GM21619 (cell line): ENCODE data around the gene OCEL1.
A peak's percentile ranks its signal among the peaks of the same experiment; 100 is the strongest.
"Not testable (repeated sequence)": the region's sequence is repeated elsewhere in the genome, so short reads cannot be mapped to it uniquely, and the experiment has no call there.

ENCODE experiments used
- ATAC-seq: cut with Tn5 transposase; IDR thresholded peaks from one replicate; pipeline ENCODE4 v1.9.1; 2021; ENCODE audit not compliant: unreplicated experiment

The OCEL1 gene

GRCh38 chr19:17260842-17261325 lies 34.9 kb downstream of the OCEL1 start:
- peak; percentile 81 for ATAC-seq

- no peak for ATAC-seq
Observed at GRCh38 chr19:17262557-17262956, 36.5 kb downstream of the OCEL1 start.

GRCh38 chr19:17263712-17264640 lies 38.0 kb downstream of the OCEL1 start:
- no peak for ATAC-seq

- no peak for ATAC-seq
Observed at GRCh38 chr19:17264641-17264979, 38.6 kb downstream of the OCEL1 start, which contains the start of gene USHBP1. Gene USHBP1 (minus strand): TSS chr19:17264745. CDS start chr19:17264299, 446 bp downstream.

GRCh38 chr19:17266026-17266425 lies 40.0 kb downstream of the OCEL1 start:
- ATAC-seq, result no peak

GRCh38 chr19:17266589-17266974 lies 40.6 kb downstream of the OCEL1 start:
- peak; percentile 9 for ATAC-seq

GRCh38 chr19:17266975-17267788 lies 41.2 kb downstream of the OCEL1 start, which contains the start of gene BABAM1:
Gene BABAM1 (plus strand): TSS chr19:17267443. CDS start chr19:17268807, 1,364 bp downstream.
- ATAC-seq, result peak; percentile 88

- ATAC-seq, result no peak
Observed at GRCh38 chr19:17268754-17269153, 42.7 kb downstream of the OCEL1 start.

GRCh38 chr19:17274892-17275291 lies 48.9 kb downstream of the OCEL1 start:
- not testable (repeated sequence) for ATAC-seq

GRCh38 chr19:17275441-17276175 lies 49.6 kb downstream of the OCEL1 start:
- no peak for ATAC-seq
